ENCODE measurements around the gene MAN1A1. TPM values are rescaled to one million over a fixed set of nuclear protein-coding genes. Genes with fewer than 3 reads are reported as not detected.

MAN1A1 gene
- total RNA-seq, 2 donors from 2014 or later = 24.8 to 35.8 TPM

- TF ChIP-seq CTCF (IDR thresholded peaks at IDR 0.05) = no peak
- Histone ChIP-seq H3K9me3 (no peaks in the 10 kb centered on the region), H3K4me3 (no peak overlapping the region), H3K36me3 (no peaks in the 10 kb centered on the region), H3K27me3 (no peaks in the 10 kb centered on the region), H3K4me1 (no peaks in the 10 kb centered on the region), H3K27ac (no peak overlapping the region)
- no peak for DNase-seq (ENCODE audit: low spot score)
Observed at GRCh38 chr6:119224095-119224701, 125.4 kb downstream of the MAN1A1 start.

- Histone ChIP-seq H3K27ac (no peak overlapping the region), H3K36me3 (no peaks in the 10 kb centered on the region), H3K9me3 (no peaks in the 10 kb centered on the region), H3K4me3 (no peak overlapping the region), H3K4me1 (no peaks in the 10 kb centered on the region), H3K27me3 (no peaks in the 10 kb centered on the region)
- no peak for DNase-seq (ENCODE audit: low spot score)
- no peak for TF ChIP-seq CTCF (IDR thresholded peaks at IDR 0.05)
Observed at GRCh38 chr6:119220452-119220851, 129.1 kb downstream of the MAN1A1 start.

- Histone ChIP-seq H3K4me1 (no peaks in the 10 kb centered on the region), H3K27me3 (no peaks in the 10 kb centered on the region), H3K4me3 (no peak overlapping the region), H3K27ac (no peak overlapping the region), H3K36me3 (no peaks in the 10 kb centered on the region), H3K9me3 (no peaks in the 10 kb centered on the region)
- no peak for DNase-seq (ENCODE audit: low spot score)
- no peak for TF ChIP-seq CTCF (IDR thresholded peaks at IDR 0.05)
Observed at GRCh38 chr6:119218548-119218947, 131.0 kb downstream of the MAN1A1 start.

GRCh38 chr6:119215885-119216590 lies 133.5 kb downstream of the MAN1A1 start:
- H3K4me3 ChIP-seq = no peak overlapping the region
- H3K9me3 ChIP-seq = no peaks in the 10 kb centered on the region
- no peak overlapping the region for H3K27ac ChIP-seq
- no peaks in the 10 kb centered on the region for H3K4me1 ChIP-seq
- no peaks in the 10 kb centered on the region for H3K36me3 ChIP-seq
- TF ChIP-seq CTCF (IDR thresholded peaks at IDR 0.05) = no peak
- DNase-seq (ENCODE audit: low spot score) = no peak
- no peaks in the 10 kb centered on the region for H3K27me3 ChIP-seq

GRCh38 chr6:119215309-119215708 lies 134.3 kb downstream of the MAN1A1 start:
- DNase-seq (ENCODE audit: low spot score) = no peak
- H3K4me3 ChIP-seq = no peak overlapping the region
- H3K27me3 ChIP-seq = no peaks in the 10 kb centered on the region
- no peak for TF ChIP-seq CTCF (IDR thresholded peaks at IDR 0.05)
- H3K27ac ChIP-seq = no peak overlapping the region
- no peaks in the 10 kb centered on the region for H3K9me3 ChIP-seq
- no peaks in the 10 kb centered on the region for H3K4me1 ChIP-seq
- no peaks in the 10 kb centered on the region for H3K36me3 ChIP-seq

All from right atrium auricular region (tissue), 2 donors.